ENCODE data around the gene STX19.

STX19 gene

DNA sequence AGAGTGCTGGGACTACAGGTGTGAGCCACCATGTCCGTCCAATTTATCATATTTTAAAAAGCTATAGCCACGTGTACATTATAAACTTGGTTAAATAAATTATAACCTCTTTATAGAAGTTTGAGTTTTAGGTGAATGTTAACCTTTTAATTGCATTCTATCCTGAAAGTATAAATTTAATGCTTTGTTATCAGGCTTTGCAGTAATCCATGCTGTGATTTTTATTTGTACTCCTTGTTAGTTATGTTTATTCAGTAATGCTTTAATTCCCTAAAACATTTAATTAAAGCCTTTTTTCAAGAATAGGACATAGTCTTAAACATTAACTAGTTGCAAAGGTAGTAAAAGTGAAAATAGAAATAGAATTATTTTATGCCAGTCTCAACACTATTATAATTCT is 36.8 kb downstream of the STX19 start:
- H3F3A ChIP-seq (ENCODE audit: insufficient read depth, low read length): no peaks in the 10 kb centered on the region
- no peak for TF ChIP-seq EZH2phosphoT487 (IDR thresholded peaks at IDR 0.05; ENCODE audit: low read length)
- TF ChIP-seq, protein P1, sequence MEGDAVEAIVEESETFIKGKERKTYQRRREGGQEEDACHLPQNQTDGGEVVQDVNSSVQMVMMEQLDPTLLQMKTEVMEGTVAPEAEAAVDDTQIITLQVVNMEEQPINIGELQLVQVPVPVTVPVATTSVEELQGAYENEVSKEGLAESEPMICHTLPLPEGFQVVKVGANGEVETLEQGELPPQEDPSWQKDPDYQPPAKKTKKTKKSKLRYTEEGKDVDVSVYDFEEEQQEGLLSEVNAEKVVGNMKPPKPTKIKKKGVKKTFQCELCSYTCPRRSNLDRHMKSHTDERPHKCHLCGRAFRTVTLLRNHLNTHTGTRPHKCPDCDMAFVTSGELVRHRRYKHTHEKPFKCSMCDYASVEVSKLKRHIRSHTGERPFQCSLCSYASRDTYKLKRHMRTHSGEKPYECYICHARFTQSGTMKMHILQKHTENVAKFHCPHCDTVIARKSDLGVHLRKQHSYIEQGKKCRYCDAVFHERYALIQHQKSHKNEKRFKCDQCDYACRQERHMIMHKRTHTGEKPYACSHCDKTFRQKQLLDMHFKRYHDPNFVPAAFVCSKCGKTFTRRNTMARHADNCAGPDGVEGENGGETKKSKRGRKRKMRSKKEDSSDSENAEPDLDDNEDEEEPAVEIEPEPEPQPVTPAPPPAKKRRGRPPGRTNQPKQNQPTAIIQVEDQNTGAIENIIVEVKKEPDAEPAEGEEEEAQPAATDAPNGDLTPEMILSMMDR (IDR thresholded peaks at IDR 0.05; ENCODE audit: low read length): no peak
- no peak for TF ChIP-seq EZH2 (optimal IDR thresholded peaks at IDR 0.05; ENCODE audit: low read depth, low read length)
- no peak overlapping the region for H3K9ac ChIP-seq (ENCODE audit: low read length)
- no peak overlapping the region for H3K27ac ChIP-seq (ENCODE audit: low read length)
- H2AFZ ChIP-seq (ENCODE audit: low read length): no peak overlapping the region
- no peaks in the 10 kb centered on the region for H3K36me3 ChIP-seq (replicated peaks; ENCODE audit: insufficient read depth, low read length)
- no peaks in the 10 kb centered on the region for H3K9me2 ChIP-seq (replicated peaks; ENCODE audit: insufficient read depth, low read length)
- no peaks in the 10 kb centered on the region for H3K9me3 ChIP-seq (replicated peaks; ENCODE audit: insufficient read depth, low read length)
- no peaks in the 10 kb centered on the region for H3K27me3 ChIP-seq (replicated peaks; ENCODE audit: insufficient read depth, low read length)
- no peak overlapping the region for H3K4me3 ChIP-seq (ENCODE audit: low read length)
- H3K4me1 ChIP-seq (ENCODE audit: low read length): no peaks in the 10 kb centered on the region
- H3K4me2 ChIP-seq (ENCODE audit: low read depth, low read length): no peak overlapping the region
- no peaks in the 10 kb centered on the region for H3K79me2 ChIP-seq (ENCODE audit: low read length)
- no peaks in the 10 kb centered on the region for H4K20me1 ChIP-seq (ENCODE audit: insufficient read depth, low read length)
- DNase-seq: no peak

DNA sequence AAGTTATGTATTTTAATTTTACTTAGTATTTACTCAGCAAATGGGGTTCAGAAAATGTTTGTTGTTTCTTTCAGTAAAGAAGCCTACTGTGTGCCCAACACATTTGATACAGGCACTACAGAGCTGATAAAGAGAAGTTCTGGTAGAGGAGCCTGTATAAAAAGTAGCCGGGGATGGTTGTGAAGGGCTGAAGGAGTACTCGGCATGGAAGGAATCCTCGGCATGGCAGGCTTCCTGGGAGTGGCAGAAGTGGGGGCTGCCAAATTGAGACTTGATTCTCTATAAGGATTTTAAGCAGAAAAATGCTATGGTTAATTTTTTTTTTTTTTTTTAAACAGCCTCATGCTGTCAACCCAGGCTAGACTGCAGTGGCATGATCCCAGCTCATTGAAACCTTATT is 39.2 kb downstream of the STX19 start:
- TF ChIP-seq EZH2 (optimal IDR thresholded peaks at IDR 0.05; ENCODE audit: low read depth, low read length): no peak
- TF ChIP-seq, protein P1 (IDR thresholded peaks at IDR 0.05; ENCODE audit: low read length): no peak
- no peak for TF ChIP-seq EZH2phosphoT487 (IDR thresholded peaks at IDR 0.05; ENCODE audit: low read length)
- H3K4me1 ChIP-seq (ENCODE audit: low read length): no peaks in the 10 kb centered on the region
- H3K4me3 ChIP-seq (ENCODE audit: low read length): no peak overlapping the region
- H3K79me2 ChIP-seq (ENCODE audit: low read length): no peaks in the 10 kb centered on the region
- H3K4me2 ChIP-seq (ENCODE audit: low read depth, low read length): no peak overlapping the region
- H2AFZ ChIP-seq (ENCODE audit: low read length): no peak overlapping the region
- H3K9ac ChIP-seq (ENCODE audit: low read length): no peak overlapping the region
- H3K36me3 ChIP-seq (replicated peaks; ENCODE audit: insufficient read depth, low read length): no peaks in the 10 kb centered on the region
- no peaks in the 10 kb centered on the region for H4K20me1 ChIP-seq (ENCODE audit: insufficient read depth, low read length)
- no peaks in the 10 kb centered on the region for H3K9me2 ChIP-seq (replicated peaks; ENCODE audit: insufficient read depth, low read length)
- H3K27me3 ChIP-seq (replicated peaks; ENCODE audit: insufficient read depth, low read length): no peaks in the 10 kb centered on the region
- no peaks in the 10 kb centered on the region for H3K9me3 ChIP-seq (replicated peaks; ENCODE audit: insufficient read depth, low read length)
- no peak overlapping the region for H3K27ac ChIP-seq (ENCODE audit: low read length)
- DNase-seq: no peak
- no peaks in the 10 kb centered on the region for H3F3A ChIP-seq (ENCODE audit: insufficient read depth, low read length)

DNA sequence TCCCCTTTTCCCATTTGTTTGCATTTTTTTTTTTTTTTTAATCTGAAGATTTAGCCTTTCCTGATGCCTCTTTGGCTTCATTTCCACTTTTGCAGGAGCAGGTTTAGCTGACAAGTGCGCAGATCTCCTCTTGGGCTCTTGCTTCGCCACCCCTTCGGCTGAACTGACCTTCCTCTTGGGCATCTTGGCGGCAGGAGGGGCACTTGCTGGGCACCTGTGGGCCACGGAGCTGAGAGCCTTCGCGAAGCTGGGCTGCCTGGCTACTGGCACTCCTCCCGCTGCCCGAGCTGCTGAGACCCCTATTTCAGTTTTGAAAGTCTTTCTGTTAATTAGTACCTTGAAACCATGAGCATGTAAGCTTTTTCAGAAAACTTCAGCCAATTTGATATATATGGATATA is 39.6 kb downstream of the STX19 start:
- H3K4me2 ChIP-seq (ENCODE audit: low read depth, low read length): no peak overlapping the region
- no peaks in the 10 kb centered on the region for H3K36me3 ChIP-seq (replicated peaks; ENCODE audit: insufficient read depth, low read length)
- no peak overlapping the region for H3K4me3 ChIP-seq (ENCODE audit: low read length)
- no peaks in the 10 kb centered on the region for H3K79me2 ChIP-seq (ENCODE audit: low read length)
- no peaks in the 10 kb centered on the region for H3K27me3 ChIP-seq (replicated peaks; ENCODE audit: insufficient read depth, low read length)
- DNase-seq: no peak
- H3K9me2 ChIP-seq (replicated peaks; ENCODE audit: insufficient read depth, low read length): no peaks in the 10 kb centered on the region
- no peaks in the 10 kb centered on the region for H4K20me1 ChIP-seq (ENCODE audit: insufficient read depth, low read length)
- no peak overlapping the region for H3K27ac ChIP-seq (ENCODE audit: low read length)
- TF ChIP-seq, protein P1 (IDR thresholded peaks at IDR 0.05; ENCODE audit: low read length): no peak
- TF ChIP-seq EZH2phosphoT487 (IDR thresholded peaks at IDR 0.05; ENCODE audit: low read length): no peak
- TF ChIP-seq EZH2 (optimal IDR thresholded peaks at IDR 0.05; ENCODE audit: low read depth, low read length): no peak
- no peaks in the 10 kb centered on the region for H3K4me1 ChIP-seq (ENCODE audit: low read length)
- H3F3A ChIP-seq (ENCODE audit: insufficient read depth, low read length): no peaks in the 10 kb centered on the region
- no peak overlapping the region for H2AFZ ChIP-seq (ENCODE audit: low read length)
- no peak overlapping the region for H3K9ac ChIP-seq (ENCODE audit: low read length)
- no peaks in the 10 kb centered on the region for H3K9me3 ChIP-seq (replicated peaks; ENCODE audit: insufficient read depth, low read length)

All from MM.1S (cell line).